Liver (tissue), 9 donors: Measurements from ENCODE around the gene GDI1. TPM values are rescaled to one million over a fixed set of nuclear protein-coding genes. Genes with fewer than 3 reads are reported as not detected.
A peak's percentile ranks its signal among the peaks of the same experiment; 100 is the strongest.

ENCODE experiments used
- DNase-seq: peaks from one replicate; pipeline ENCODE4 v3.0.0-alpha.2; 2017; ENCODE audit warnings: low spot score
- H3K27ac ChIP-seq, 2 donors: one replicate each; pipeline ENCODE4 v1.7.0; 2013; ENCODE audit warnings: inconsistent platforms in 2 of 2, low read length in 2 of 2, control low read depth in 1 of 2, low read depth in 1 of 2, mild to moderate bottlenecking in 1 of 2
- H3K27me3 ChIP-seq, 4 donors: one replicate each; pipeline versions ENCODE4 v1.6.1 to v1.7.0; 2013; ENCODE audit warnings: low read length in 3 of 4, inconsistent platforms in 1 of 4, mild to moderate bottlenecking in 1 of 4, moderate library complexity in 1 of 4; ENCODE audit not compliant: control insufficient read depth in 4 of 4, insufficient read depth in 4 of 4
- H3K36me3 ChIP-seq, 4 donors: one replicate each; pipeline versions ENCODE4 v1.6.1 to v1.7.0; 2013; ENCODE audit warnings: low read length in 3 of 4, mild to moderate bottlenecking in 3 of 4, low read depth in 1 of 4, moderate library complexity in 1 of 4; ENCODE audit not compliant: control insufficient read depth in 4 of 4, insufficient read depth in 3 of 4
- H3K4me1 ChIP-seq, 4 donors: one replicate each; pipeline versions ENCODE4 v1.6.1 to v1.7.0; 2013; ENCODE audit warnings: low read length in 3 of 4, mild to moderate bottlenecking in 3 of 4, moderate library complexity in 1 of 4; ENCODE audit not compliant: control insufficient read depth in 4 of 4, insufficient read depth in 4 of 4
- H3K4me3 ChIP-seq, 3 donors: one replicate each; pipeline versions ENCODE4 v1.6.1 to v1.7.0; 2013; ENCODE audit warnings: low read length in 3 of 3, control low read depth in 1 of 3, low read depth in 1 of 3, mild to moderate bottlenecking in 1 of 3
- H3K9ac ChIP-seq, 2 donors: one replicate each; pipeline ENCODE4 v1.7.0; 2013; ENCODE audit warnings: low read length in 2 of 2, mild to moderate bottlenecking in 2 of 2, moderate library complexity in 2 of 2, control low read depth in 1 of 2, low read depth in 1 of 2
- H3K9me3 ChIP-seq, 4 donors: one replicate each; pipeline versions ENCODE4 v1.6.1 to v1.7.0; 2013; ENCODE audit warnings: low read length in 3 of 4; ENCODE audit not compliant: control insufficient read depth in 4 of 4
- ATF3 ChIP-seq: IDR thresholded peaks from 2 replicates; pipeline ENCODE4 v1.6.1; 2016; ENCODE audit warnings: antibody characterized with exemption
- CTCF ChIP-seq: fragments of 150-350 bp; IDR thresholded peaks from 2 replicates; pipeline ENCODE4 v1.5.1; 2017; ENCODE audit warnings: improper control_type of control experiment, low read depth, low read length; ENCODE audit not compliant: missing input control
- EGR1 ChIP-seq, 2 donors: IDR thresholded peaks; 2 replicates each; pipeline ENCODE4 v1.6.1; 2016 to 2018; ENCODE audit warnings: antibody characterized with exemption in 2 of 2, low read depth in 2 of 2
- FOXA1 ChIP-seq: IDR thresholded peaks from 2 replicates; pipeline ENCODE4 v1.6.1; 2016; ENCODE audit warnings: antibody characterized with exemption
- FOXA2 ChIP-seq: IDR thresholded peaks from 2 replicates; pipeline ENCODE4 v1.6.1; 2016; ENCODE audit warnings: antibody characterized with exemption
- GABPA ChIP-seq, 2 donors: IDR thresholded peaks in 1 of 2; conservative IDR thresholded peaks in 1 of 2; 2 replicates each; pipeline ENCODE4 v1.6.1; 2016; ENCODE audit warnings: antibody characterized with exemption in 2 of 2, mild to moderate bottlenecking in 1 of 2, moderate library complexity in 1 of 2
- HNF4A ChIP-seq, 2 donors: conservative IDR thresholded peaks; 2 replicates each; pipeline ENCODE4 v1.6.1; 2016; ENCODE audit warnings: antibody characterized with exemption in 2 of 2, mild to moderate bottlenecking in 2 of 2
- HNF4G ChIP-seq: IDR thresholded peaks from 2 replicates; pipeline ENCODE4 v1.6.1; 2016; ENCODE audit warnings: antibody characterized with exemption
- JUND ChIP-seq, 2 donors: IDR thresholded peaks; 2 replicates each; pipeline ENCODE4 v1.6.1; 2016; ENCODE audit warnings: antibody characterized with exemption in 2 of 2
- MAX ChIP-seq: IDR thresholded peaks from 2 replicates; pipeline ENCODE4 v1.6.1; 2016; ENCODE audit warnings: antibody characterized with exemption
- NR2F2 ChIP-seq: IDR thresholded peaks from 2 replicates; pipeline ENCODE4 v1.6.1; 2016; ENCODE audit warnings: antibody characterized with exemption
- RAD21 ChIP-seq, 2 donors: IDR thresholded peaks; 2 replicates each; pipeline ENCODE4 v1.6.1; 2016; ENCODE audit warnings: antibody characterized with exemption in 2 of 2, mild to moderate bottlenecking in 2 of 2
- REST ChIP-seq: IDR thresholded peaks from 2 replicates; pipeline ENCODE4 v1.6.1; 2016; ENCODE audit warnings: antibody characterized with exemption, mild to moderate bottlenecking
- RXRA ChIP-seq, 2 donors: IDR thresholded peaks; 2 replicates each; pipeline ENCODE4 v1.6.1; 2017 to 2018; ENCODE audit warnings: antibody characterized with exemption in 2 of 2, mild to moderate bottlenecking in 1 of 2
- SP1 ChIP-seq: IDR thresholded peaks from 2 replicates; pipeline ENCODE4 v1.6.1; 2018; ENCODE audit warnings: antibody characterized with exemption, mild to moderate bottlenecking
- TAF1 ChIP-seq: conservative IDR thresholded peaks from 2 replicates; pipeline ENCODE4 v1.6.1; 2016; ENCODE audit warnings: antibody characterized with exemption, mild to moderate bottlenecking
- YY1 ChIP-seq: IDR thresholded peaks from 2 replicates; pipeline ENCODE4 v1.6.1; 2016; ENCODE audit warnings: antibody characterized with exemption, mild to moderate bottlenecking
- ZBTB33 ChIP-seq: IDR thresholded peaks from 2 replicates; pipeline ENCODE4 v1.6.1; 2016; ENCODE audit warnings: antibody characterized with exemption
- WGBS: extraction: QIAGEN DNeasy Blood & Tissue Kit; methylation state at CpG from one replicate; pipeline ENCODE4 v1.1.7; 2013; 5-methylcytosine and 5-hydroxymethylcytosine counted together
- polyA plus RNA-seq, 2 donors: library from polyadenylated mRNA; stranded (reverse) in 1 of 2; unstranded in 1 of 2; fragments of 200-250 nt in 1 of 2; fragments of >200 nt in 1 of 2; fragmentation: Nextera tagmentation in 1 of 2; extraction: Ambion mirVana in 1 of 2; gene quantifications; one replicate each; pipeline versions ENCODE4 v1.2.1 to v1.2.3, GENCODE V29; 2013 to 2015
- total RNA-seq, 2 donors: library from RNA; depleted of rRNA; stranded (reverse); fragments of >200 nt; gene quantifications; one replicate each; pipeline ENCODE4 v1.2.3, GENCODE V29; 2014
- donor health status: healthy.
- donor health status: healthy.
- donor health status: healthy.
- donor health status: healthy.
- donor health status: healthy.

Gene GDI1
- total and polyA plus RNA-seq, 4 donors: 12.8 to 35.6 (median 20.5) TPM

GRCh38 chrX:154458116-154458953, 21.4 kb downstream of the GDI1 start, which contains the start of gene PLXNA3 (continued):
- TF ChIP-seq ATF3 (no peak), YY1 (no peak), RXRA (IDR thresholded peaks at IDR 0.05) (no peak), FOXA2 (no peak), FOXA1 (no peak), CTCF (no peak), JUND (IDR thresholded peaks at IDR 0.05) (no peak), HNF4A (conservative IDR thresholded peaks at IDR 0.05) (no peak), SP1 (no peak), RAD21 (IDR thresholded peaks at IDR 0.05) (no peak), TAF1 (no peak)

- H3K27me3 ChIP-seq: no peaks in the 10 kb centered on the region
- H3K9me3 ChIP-seq: no peaks in the 10 kb centered on the region
- no peak for DNase-seq
- H3K9ac ChIP-seq: no peak overlapping the region
- no peak overlapping the region for H3K27ac ChIP-seq
- WGBS: 58% methylated on average over 15 of the region's 15 CpGs
- no peak for TF ChIP-seq CTCF
- TF ChIP-seq YY1: no peak
- TF ChIP-seq RAD21 (IDR thresholded peaks at IDR 0.05): no peak
- no peak for TF ChIP-seq EGR1 (IDR thresholded peaks at IDR 0.05; ENCODE audit: low read depth in 2 of 2)
- no peak for TF ChIP-seq ZBTB33
- TF ChIP-seq FOXA2: no peak
- no peak for TF ChIP-seq REST
- TF ChIP-seq NR2F2: no peak
- no peak for TF ChIP-seq JUND (IDR thresholded peaks at IDR 0.05)
- no peak for TF ChIP-seq FOXA1
- no peak for TF ChIP-seq ATF3
- TF ChIP-seq MAX: no peak
- TF ChIP-seq SP1: no peak
- TF ChIP-seq TAF1: no peak
- no peak for TF ChIP-seq GABPA (IDR thresholded peaks at IDR 0.05 in 1 of 2, conservative IDR thresholded peaks at IDR 0.05 in 1 of 2)
- TF ChIP-seq HNF4A (conservative IDR thresholded peaks at IDR 0.05): no peak
- TF ChIP-seq RXRA (IDR thresholded peaks at IDR 0.05): no peak
- TF ChIP-seq HNF4G: no peak
- peak overlapping the region in 2 of 3 donors; percentile 30 to 74 for H3K4me3 ChIP-seq
- H3K36me3 ChIP-seq: no peaks in the 10 kb centered on the region
- peaks cover 0 to 5% (median 0%) of the 10 kb centered on the region in 4 donors for H3K4me1 ChIP-seq
Measured at GRCh38 chrX:154458954-154459778, 22.2 kb downstream of the GDI1 start.
